Caco-2 (cell line): ENCODE results near the gene KIAA0408. TPM values are rescaled to one million over a fixed set of nuclear protein-coding genes. Genes with fewer than 3 reads are reported as not detected.

Source experiments
- Bru-seq: library from RNA; stranded (reverse); fragments of 400-500 nt; gene quantifications from one replicate; lab custom pipeline; 2021; lab: Mats Ljungman, UMichigan
- BruChase-seq, 2 experiments: library from RNA; stranded (reverse); fragments of 400-500 nt; gene quantifications; one replicate each; lab custom pipeline; 2021; lab: Mats Ljungman, UMichigan
- BruUV-seq: library from RNA; stranded (reverse); fragments of 400-500 nt; replicated peaks from 2 replicates; lab custom pipeline; 2021; lab: Mats Ljungman, UMichigan
- CTCF ChIA-PET: fragments of 300-600 bp; sonication (Branson Sonifier 250); formaldehyde crosslinking; loops from one replicate; lab custom pipeline; 2022; ENCODE audit warnings: antibody characterized with exemption; lab: Charles Lee
- POLR2A ChIA-PET: fragments of 300-600 bp; sonication (Branson Sonifier 250); formaldehyde crosslinking; loops from one replicate; lab custom pipeline; 2022; ENCODE audit warnings: antibody characterized with exemption; lab: Charles Lee
- DNase-seq, 2 experiments: peaks; one replicate each; pipeline versions ENCODE4 v3.0.0 to v3.0.0-alpha.2; 2020 to 2022
- H3K27me3 ChIP-seq: replicated peaks from 2 replicates; pipeline ENCODE4 v1.6.0; 2011; ENCODE audit warnings: low read length; ENCODE audit not compliant: control insufficient read depth, insufficient read depth
- H3K36me3 ChIP-seq: 2 replicates; pipeline ENCODE4 v1.5.1; 2011; ENCODE audit warnings: low read length; ENCODE audit not compliant: control insufficient read depth, insufficient read depth
- H3K4me1 ChIP-seq: fragments of 250-450 bp; sonication (Bioruptor Pico); 2 replicates; pipeline ENCODE4 v1.5.1; 2020; ENCODE audit warnings: mild to moderate bottlenecking
- H3K4me3 ChIP-seq: 2 replicates; pipeline ENCODE4 v1.5.1; 2011; ENCODE audit warnings: low read depth, mild to moderate bottlenecking, control low read depth, low read length
- H3K9me3 ChIP-seq: fragments of 250-450 bp; sonication (Bioruptor Pico); 2 replicates; pipeline ENCODE4 v1.5.1; 2020; ENCODE audit warnings: mild to moderate bottlenecking, moderate library complexity
- H3K27ac Mint-ChIP-seq: one replicate; pipeline ENCODE4 v1.8.0; 2022; ENCODE audit warnings: mixed read lengths; ENCODE audit not compliant: unreplicated experiment
- H3K27me3 Mint-ChIP-seq: one replicate; pipeline ENCODE4 v1.8.0; 2022; ENCODE audit warnings: mixed read lengths; ENCODE audit not compliant: insufficient read depth, unreplicated experiment
- H3K36me3 Mint-ChIP-seq: one replicate; pipeline ENCODE4 v1.8.0; 2022; ENCODE audit warnings: mild to moderate bottlenecking, mixed read lengths; ENCODE audit not compliant: insufficient read depth, unreplicated experiment
- H3K4me1 Mint-ChIP-seq: one replicate; pipeline ENCODE4 v1.8.0; 2022; ENCODE audit warnings: low read depth, mixed read lengths; ENCODE audit not compliant: unreplicated experiment
- H3K4me3 Mint-ChIP-seq: one replicate; pipeline ENCODE4 v1.8.0; 2022; ENCODE audit warnings: mild to moderate bottlenecking, moderate library complexity, mixed read lengths; ENCODE audit not compliant: unreplicated experiment
- H3K9me3 Mint-ChIP-seq: one replicate; pipeline ENCODE4 v1.8.0; 2022; ENCODE audit warnings: mixed read lengths; ENCODE audit not compliant: unreplicated experiment
- intact Hi-C: fragments of 100-400 bp; cut with micrococcal nuclease; formaldehyde crosslinking; loops from one replicate; pipeline ENCODE4 v1.10.0; 2022; ENCODE audit not compliant: unreplicated experiment
- long read RNA-seq: library from polyadenylated mRNA; stranded (forward); transcript quantifications from one replicate; pipeline ENCODE4 v2.0.0, GENCODE V29; 2022
- total RNA-seq: library from RNA; stranded (reverse); gene quantifications from 2 replicates; pipeline ENCODE4 v1.2.3, GENCODE V29; 2022
- TF ChIP-seq, protein P1 (sequence below), 2 experiments: fragments of 200-600 bp in 1 of 2; IDR thresholded peaks; 1 replicate in 1 of 2; 2 replicates in 1 of 2; pipeline versions ENCODE4 v1.5.1 to v1.8.0; 2011 to 2022; ENCODE audit warnings: antibody characterized with exemption in 1 of 2, control low read depth in 1 of 2, inconsistent platforms in 1 of 2, low read depth in 1 of 2, low read length in 1 of 2, mild to moderate bottlenecking in 1 of 2, moderate library complexity in 1 of 2; ENCODE audit not compliant: insufficient read depth in 1 of 2, severe bottlenecking in 1 of 2, unreplicated experiment in 1 of 2

Gene KIAA0408
- total RNA-seq (not detected in 2 replicates), Bru-seq, nascent RNA (percentile 25 among the genes with signal in this experiment), BruChase-seq, experiment 1, labeled RNA remaining after a 2-hour chase (percentile 33 among the genes with signal in this experiment), BruChase-seq, experiment 2, labeled RNA remaining after a 6-hour chase (not detected)
- long read RNA-seq, result 0 reads

DNA sequence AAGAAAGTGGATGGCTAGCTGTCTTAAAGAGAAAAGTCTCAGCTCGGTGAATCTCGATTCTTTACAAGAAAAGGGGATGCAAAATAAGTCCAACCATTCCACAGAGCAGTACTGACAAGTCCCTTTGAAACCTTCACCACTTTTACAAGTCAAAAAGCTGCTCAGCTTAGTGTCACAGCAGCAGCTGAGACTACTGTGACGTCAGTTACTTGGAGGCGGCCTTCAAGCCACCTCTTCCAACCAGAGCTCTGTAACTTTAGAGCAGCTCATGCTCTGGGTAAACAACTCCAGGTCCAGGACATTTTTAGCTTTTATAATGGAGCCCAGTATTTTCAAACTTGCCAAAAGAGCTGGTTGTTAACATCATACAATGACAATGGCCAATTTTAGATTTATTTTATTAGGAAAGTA lies at the start of gene KIAA0408:
KIAA0408 (minus strand) TSS at position 159 of the 411 bp plus-strand sequence. CDS start 5,408 bp downstream, outside the sequence.
- Histone ChIP-seq H3K27me3 (no peaks in the 10 kb centered on the region), H3K4me1 (no peaks in the 10 kb centered on the region), H3K9me3 (no peaks in the 10 kb centered on the region), H3K4me3 (no peak within 1 kb of the TSS), H3K36me3 (no peaks in the 10 kb centered on the region)
- H3K4me1 Mint-ChIP-seq, result no peaks in the 10 kb centered on the region
- H3K4me3 Mint-ChIP-seq, result no peak within 1 kb of the TSS
- ChIA-PET CTCF (no interaction called here), POLR2A (no interaction called here)
- peaks cover 5% of the 10 kb centered on the region for H3K27me3 Mint-ChIP-seq
- peak in 1 of 2 experiments; percentile 18 for DNase-seq
- no peaks in the 10 kb centered on the region for H3K36me3 Mint-ChIP-seq
- no peaks in the 10 kb centered on the region for H3K9me3 Mint-ChIP-seq
- H3K27ac Mint-ChIP-seq, result no peak within 1 kb of the TSS
- intact Hi-C loops, result no loop called here
- TF ChIP-seq, protein P1, sequence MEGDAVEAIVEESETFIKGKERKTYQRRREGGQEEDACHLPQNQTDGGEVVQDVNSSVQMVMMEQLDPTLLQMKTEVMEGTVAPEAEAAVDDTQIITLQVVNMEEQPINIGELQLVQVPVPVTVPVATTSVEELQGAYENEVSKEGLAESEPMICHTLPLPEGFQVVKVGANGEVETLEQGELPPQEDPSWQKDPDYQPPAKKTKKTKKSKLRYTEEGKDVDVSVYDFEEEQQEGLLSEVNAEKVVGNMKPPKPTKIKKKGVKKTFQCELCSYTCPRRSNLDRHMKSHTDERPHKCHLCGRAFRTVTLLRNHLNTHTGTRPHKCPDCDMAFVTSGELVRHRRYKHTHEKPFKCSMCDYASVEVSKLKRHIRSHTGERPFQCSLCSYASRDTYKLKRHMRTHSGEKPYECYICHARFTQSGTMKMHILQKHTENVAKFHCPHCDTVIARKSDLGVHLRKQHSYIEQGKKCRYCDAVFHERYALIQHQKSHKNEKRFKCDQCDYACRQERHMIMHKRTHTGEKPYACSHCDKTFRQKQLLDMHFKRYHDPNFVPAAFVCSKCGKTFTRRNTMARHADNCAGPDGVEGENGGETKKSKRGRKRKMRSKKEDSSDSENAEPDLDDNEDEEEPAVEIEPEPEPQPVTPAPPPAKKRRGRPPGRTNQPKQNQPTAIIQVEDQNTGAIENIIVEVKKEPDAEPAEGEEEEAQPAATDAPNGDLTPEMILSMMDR (IDR thresholded peaks at IDR 0.05; ENCODE audit: insufficient read depth in 1 of 2, low read depth in 1 of 2, low read length in 1 of 2, severe bottlenecking in 1 of 2, unreplicated experiment in 1 of 2), result no peak
- BruUV-seq, result no TSS peak

DNA sequence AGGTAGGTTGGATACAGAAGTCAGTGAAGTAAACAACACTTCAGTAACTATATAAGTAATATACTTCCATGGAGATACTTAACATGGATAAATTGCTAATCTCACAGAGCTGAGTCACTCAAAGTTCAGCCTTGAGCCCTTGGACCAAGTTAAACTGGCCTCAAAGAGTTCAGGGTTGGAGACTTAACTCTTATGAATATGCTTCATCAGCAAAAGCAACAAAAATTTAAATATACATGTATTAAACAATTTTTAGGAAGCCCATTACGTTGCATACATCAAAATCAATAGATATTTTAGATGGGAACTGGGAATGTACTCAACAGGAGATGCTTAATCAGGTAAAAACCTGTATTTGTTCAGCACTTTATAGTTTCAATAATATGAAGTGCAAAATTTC lies 47.7 kb upstream of the KIAA0408 start:
- intact Hi-C loops, result no loop called here
- H3K27me3 ChIP-seq, result no peaks in the 10 kb centered on the region
- Mint-ChIP-seq H3K9me3 (no peaks in the 10 kb centered on the region), H3K4me1 (no peaks in the 10 kb centered on the region), H3K36me3 (no peaks in the 10 kb centered on the region), H3K27me3 (peaks cover 5% of the 10 kb centered on the region), H3K27ac (no peak overlapping the region), H3K4me3 (no peak overlapping the region)
- H3K4me3 ChIP-seq, result no peak overlapping the region
- no peaks in the 10 kb centered on the region for H3K4me1 ChIP-seq
- TF ChIP-seq, protein P1 (IDR thresholded peaks at IDR 0.05; ENCODE audit: insufficient read depth in 1 of 2, low read depth in 1 of 2, low read length in 1 of 2, severe bottlenecking in 1 of 2, unreplicated experiment in 1 of 2), result no peak
- DNase-seq, result no peak
- H3K9me3 ChIP-seq, result no peaks in the 10 kb centered on the region
- CTCF ChIA-PET, result no interaction called here
- BruUV-seq, result no TSS peak
- POLR2A ChIA-PET, result no interaction called here
- no peaks in the 10 kb centered on the region for H3K36me3 ChIP-seq

DNA sequence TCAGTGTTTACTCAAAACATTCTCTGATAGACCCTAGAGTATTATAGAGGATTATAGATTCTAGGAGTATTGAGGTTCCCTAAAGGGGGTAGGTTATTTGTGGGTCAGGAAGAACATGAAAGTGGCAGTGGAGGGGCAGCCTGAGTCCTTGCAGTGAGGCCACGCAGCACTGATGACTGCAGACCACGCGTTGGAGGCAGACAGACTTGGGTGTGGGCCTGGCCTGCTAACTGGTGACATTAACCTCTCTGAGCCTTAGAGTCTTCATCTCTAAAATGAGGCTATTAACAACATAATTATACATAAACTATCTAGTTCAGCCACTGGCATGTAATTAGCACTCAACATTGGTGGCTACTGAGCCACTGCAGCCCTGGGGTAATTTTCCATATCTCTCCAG lies 43.8 kb upstream of the KIAA0408 start:
- H3K4me1 Mint-ChIP-seq, result no peaks in the 10 kb centered on the region
- no peak overlapping the region for H3K4me3 Mint-ChIP-seq
- no peaks in the 10 kb centered on the region for H3K9me3 Mint-ChIP-seq
- Histone ChIP-seq H3K9me3 (no peaks in the 10 kb centered on the region), H3K4me3 (no peak overlapping the region), H3K4me1 (no peaks in the 10 kb centered on the region), H3K36me3 (no peaks in the 10 kb centered on the region), H3K27me3 (no peaks in the 10 kb centered on the region)
- TF ChIP-seq, protein P1 (IDR thresholded peaks at IDR 0.05; ENCODE audit: insufficient read depth in 1 of 2, low read depth in 1 of 2, low read length in 1 of 2, severe bottlenecking in 1 of 2, unreplicated experiment in 1 of 2), result no peak
- H3K27me3 Mint-ChIP-seq, result no peaks in the 10 kb centered on the region
- POLR2A ChIA-PET, result no interaction called here
- no TSS peak for BruUV-seq
- H3K36me3 Mint-ChIP-seq, result no peaks in the 10 kb centered on the region
- CTCF ChIA-PET, result no interaction called here
- H3K27ac Mint-ChIP-seq, result no peak overlapping the region
- intact Hi-C loops, result no loop called here
- DNase-seq, result no peak
